ENCODE measurements around the gene MYBBP1A. TPM values are rescaled to one million over a fixed set of nuclear protein-coding genes. Genes with fewer than 3 reads are reported as not detected.

MYBBP1A gene
- total RNA-seq, 3 donors from 2014 or later (not counting 1 experiment from before 2014, with no cell fraction given) = 50.5 to 58.1 (median 52.7) TPM

- 77% methylated on average over 10 of the region's 10 CpGs for WGBS (ENCODE audit: insufficient coverage)
- H3K4me3 ChIP-seq (ENCODE audit: low read length) = no peak overlapping the region
- H3K4me1 ChIP-seq (ENCODE audit: control insufficient read depth, insufficient read depth, low read length) = no peaks in the 10 kb centered on the region
- H3K36me3 Mint-ChIP-seq = no peaks in the 10 kb centered on the region
- no peaks in the 10 kb centered on the region for H3K36me3 ChIP-seq (ENCODE audit: control insufficient read depth, insufficient read depth, low read length)
- TF ChIP-seq CTCF (IDR thresholded peaks at IDR 0.05) = no peak
- H3K4me3 Mint-ChIP-seq = no peak overlapping the region
- H3K4me1 Mint-ChIP-seq = no peaks in the 10 kb centered on the region
- no peaks in the 10 kb centered on the region for H3K9me3 Mint-ChIP-seq
- intact Hi-C loops (cut with micrococcal nuclease) = no loop called here
- ATAC-seq (no peak), DNase-seq (no peak)
- no peak overlapping the region for H3K27ac ChIP-seq (ENCODE audit: low read length)
- no peaks in the 10 kb centered on the region for H3K27me3 Mint-ChIP-seq (ENCODE audit: low read depth in 2 of 2)
- H3K27ac Mint-ChIP-seq = no peak overlapping the region
- H3K27me3 ChIP-seq (ENCODE audit: control insufficient read depth, insufficient read depth, low read length) = no peaks in the 10 kb centered on the region
- H3K9me3 ChIP-seq (ENCODE audit: control insufficient read depth, insufficient read depth, low read length) = no peaks in the 10 kb centered on the region
Measured at GRCh38 chr17:4518901-4519300, 36.3 kb downstream of the MYBBP1A start.

GRCh38 chr17:4516735-4517134, 38.4 kb downstream of the MYBBP1A start:
- Histone ChIP-seq H3K36me3 (ENCODE audit: control insufficient read depth, insufficient read depth, low read length) (no peaks in the 10 kb centered on the region), H3K4me3 (ENCODE audit: low read length) (no peak overlapping the region), H3K27me3 (ENCODE audit: control insufficient read depth, insufficient read depth, low read length) (no peaks in the 10 kb centered on the region), H3K27ac (ENCODE audit: low read length) (no peak overlapping the region), H3K4me1 (ENCODE audit: control insufficient read depth, insufficient read depth, low read length) (no peaks in the 10 kb centered on the region), H3K9me3 (ENCODE audit: control insufficient read depth, insufficient read depth, low read length) (no peaks in the 10 kb centered on the region)
- intact Hi-C loops (cut with micrococcal nuclease) = no loop called here
- Mint-ChIP-seq H3K27ac (no peak overlapping the region), H3K4me3 (no peak overlapping the region), H3K4me1 (no peaks in the 10 kb centered on the region), H3K9me3 (no peaks in the 10 kb centered on the region), H3K36me3 (no peaks in the 10 kb centered on the region), H3K27me3 (ENCODE audit: low read depth in 2 of 2) (no peaks in the 10 kb centered on the region)
- 92% methylated on average over 9 of the region's 11 CpGs for WGBS (ENCODE audit: insufficient coverage)
- no peak for TF ChIP-seq CTCF (IDR thresholded peaks at IDR 0.05)
- no peak for ATAC-seq
- DNase-seq = no peak

GRCh38 chr17:4515501-4515900, 39.7 kb downstream of the MYBBP1A start:
- no peaks in the 10 kb centered on the region for H3K9me3 ChIP-seq (ENCODE audit: control insufficient read depth, insufficient read depth, low read length)
- peaks cover 6% of the 10 kb centered on the region for H3K4me1 ChIP-seq (ENCODE audit: control insufficient read depth, insufficient read depth, low read length)
- Mint-ChIP-seq H3K36me3 (no peaks in the 10 kb centered on the region), H3K9me3 (no peaks in the 10 kb centered on the region), H3K27me3 (ENCODE audit: low read depth in 2 of 2) (no peaks in the 10 kb centered on the region), H3K27ac (no peak overlapping the region), H3K4me1 (peaks cover 0 to 9% of the 10 kb centered on the region in 2 donors), H3K4me3 (no peak overlapping the region)
- no peaks in the 10 kb centered on the region for H3K27me3 ChIP-seq (ENCODE audit: control insufficient read depth, insufficient read depth, low read length)
- intact Hi-C loops (cut with micrococcal nuclease) = no loop called here
- H3K27ac ChIP-seq (ENCODE audit: low read length) = no peak overlapping the region
- WGBS (ENCODE audit: insufficient coverage) = 90% methylated on average over 5 of the region's 5 CpGs
- no peak for TF ChIP-seq CTCF (IDR thresholded peaks at IDR 0.05)
- ATAC-seq = no peak
- no peak for DNase-seq
- no peaks in the 10 kb centered on the region for H3K36me3 ChIP-seq (ENCODE audit: control insufficient read depth, insufficient read depth, low read length)
- H3K4me3 ChIP-seq (ENCODE audit: low read length) = no peak overlapping the region

GRCh38 chr17:4514779-4515178, 40.4 kb downstream of the MYBBP1A start:
- Mint-ChIP-seq H3K27me3 (ENCODE audit: low read depth in 2 of 2) (no peaks in the 10 kb centered on the region), H3K4me3 (no peak overlapping the region), H3K9me3 (no peaks in the 10 kb centered on the region), H3K27ac (no peak overlapping the region), H3K4me1 (peaks cover 1 to 13% of the 10 kb centered on the region in 2 donors), H3K36me3 (no peaks in the 10 kb centered on the region)
- H3K4me3 ChIP-seq (ENCODE audit: low read length) = no peak overlapping the region
- intact Hi-C loops (cut with micrococcal nuclease) = no loop called here
- H3K36me3 ChIP-seq (ENCODE audit: control insufficient read depth, insufficient read depth, low read length) = no peaks in the 10 kb centered on the region
- no peaks in the 10 kb centered on the region for H3K27me3 ChIP-seq (ENCODE audit: control insufficient read depth, insufficient read depth, low read length)
- DNase-seq (no peak), ATAC-seq (no peak)
- WGBS (ENCODE audit: insufficient coverage) = 86% methylated on average over 11 of the region's 11 CpGs
- H3K27ac ChIP-seq (ENCODE audit: low read length) = no peak overlapping the region
- TF ChIP-seq CTCF (IDR thresholded peaks at IDR 0.05) = no peak
- H3K9me3 ChIP-seq (ENCODE audit: control insufficient read depth, insufficient read depth, low read length) = no peaks in the 10 kb centered on the region
- peaks cover 13% of the 10 kb centered on the region for H3K4me1 ChIP-seq (ENCODE audit: control insufficient read depth, insufficient read depth, low read length)

Measured in natural killer cell (primary cell).